DMS153 treated with DMSO at 0.1 percent for 48 hours (cell line): Measurements from ENCODE around the gene PARP8.

Experiments
- DNase-seq: peaks from one replicate; lab custom pipeline; 2025; ENCODE audit not compliant: unreplicated experiment; lab: John Stamatoyannopoulos, UW

PARP8 gene

DNA sequence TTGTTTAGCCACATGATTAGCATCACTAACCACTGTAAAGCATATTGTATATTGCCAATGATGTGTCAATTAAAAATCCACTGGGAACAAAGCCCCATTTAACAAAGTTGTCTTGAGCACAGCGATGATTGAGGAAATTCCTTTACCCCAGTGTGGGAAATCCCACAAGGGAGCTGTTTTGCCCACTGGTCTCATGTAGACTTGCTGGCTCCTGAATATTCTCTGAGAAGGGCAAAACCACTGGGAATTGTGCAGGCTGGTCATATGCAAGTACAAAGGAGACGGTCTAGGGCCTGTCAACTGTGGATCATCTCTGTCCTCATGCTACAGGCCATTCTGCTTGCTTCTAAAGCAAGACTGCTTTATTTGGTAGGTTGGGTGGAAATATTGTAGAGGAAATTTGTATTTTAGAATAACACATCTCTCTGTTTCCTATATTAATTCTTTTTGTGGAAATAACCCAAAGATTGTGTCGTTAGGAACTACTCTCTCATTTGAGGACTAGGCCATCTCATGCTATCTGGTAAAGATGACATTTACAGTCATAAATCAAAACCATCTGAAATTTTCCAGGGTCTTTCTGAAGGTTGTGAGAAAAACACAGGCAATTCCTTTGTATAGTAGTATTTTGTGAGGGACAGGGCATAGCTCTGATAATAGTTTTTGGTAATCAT lies 60.2 kb downstream of the PARP8 start:
- no peak for DNase-seq

DNA sequence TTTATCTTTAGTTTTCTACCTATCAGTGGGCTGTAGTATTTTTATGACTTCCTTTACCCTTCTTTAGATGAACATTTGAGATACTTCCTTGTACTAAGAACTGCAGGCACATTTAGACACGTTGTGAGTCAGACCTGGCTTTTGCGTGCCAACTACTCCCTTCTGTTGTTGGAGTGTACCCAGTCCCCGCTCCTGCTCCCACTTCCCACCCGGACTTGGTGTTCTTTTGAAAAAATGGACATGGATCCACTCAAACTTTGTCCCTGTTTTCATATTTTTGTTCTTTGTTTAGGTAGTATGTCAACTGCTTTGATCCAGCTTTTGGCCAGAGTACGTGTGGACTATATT lies 60.7 kb downstream of the PARP8 start:
- no peak for DNase-seq

DNA sequence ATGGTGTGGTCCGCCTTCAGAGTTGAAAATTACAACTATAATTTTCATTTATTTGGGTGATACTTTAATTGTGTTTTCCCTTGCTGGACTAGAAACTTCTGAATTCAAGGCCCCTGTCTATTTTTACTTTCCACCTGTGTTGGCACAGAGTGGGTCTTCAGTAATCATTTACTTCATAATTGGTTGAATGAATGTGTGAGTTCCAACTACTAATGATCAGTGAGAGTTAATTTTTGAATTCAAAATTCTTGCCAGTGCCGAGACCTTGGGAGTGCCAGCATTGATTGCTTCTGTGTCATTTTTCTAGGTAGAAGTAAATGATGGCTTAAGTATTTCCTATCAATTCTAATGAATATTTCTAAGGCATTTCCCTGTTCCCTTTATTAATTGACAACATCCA lies 61.4 kb downstream of the PARP8 start:
- DNase-seq: no peak

DNA sequence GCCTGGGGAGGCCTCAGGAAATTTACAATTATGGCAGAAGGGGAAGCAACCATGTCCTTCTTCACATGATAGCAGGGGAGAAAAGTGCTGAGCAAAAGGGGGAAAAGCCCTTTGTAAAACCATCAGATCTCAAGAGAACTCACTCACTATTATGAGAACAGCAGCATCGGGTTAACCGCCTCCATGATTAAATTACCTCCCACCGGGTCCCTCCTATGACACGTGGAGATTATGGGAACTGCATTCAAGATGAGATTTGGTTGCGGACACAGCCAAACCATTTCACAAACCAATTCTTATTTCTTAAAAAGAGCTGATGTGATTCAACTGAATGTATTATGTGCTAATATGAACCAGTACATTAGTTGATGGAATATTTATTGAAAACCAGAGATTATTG lies 63.9 kb downstream of the PARP8 start:
- no peak for DNase-seq

DNA sequence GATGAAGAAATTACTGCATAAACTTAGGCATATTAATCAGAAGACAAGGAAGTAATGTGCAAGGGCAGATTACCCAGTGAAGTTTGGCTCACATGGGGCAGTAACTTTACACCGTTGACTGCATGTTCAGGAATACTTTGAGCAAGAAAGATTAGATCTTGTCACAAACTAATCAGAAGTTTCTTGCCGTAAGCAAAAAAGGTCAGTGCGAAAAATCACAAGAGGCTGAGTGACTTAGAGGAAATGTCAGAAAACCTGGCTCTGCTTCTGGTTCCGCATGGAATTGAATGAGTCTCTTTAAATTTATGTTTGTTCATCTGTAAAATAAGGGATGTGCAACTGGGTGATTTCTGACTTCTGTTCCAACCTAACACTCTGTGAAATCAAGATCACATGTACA lies 64.4 kb downstream of the PARP8 start:
- no peak for DNase-seq

DNA sequence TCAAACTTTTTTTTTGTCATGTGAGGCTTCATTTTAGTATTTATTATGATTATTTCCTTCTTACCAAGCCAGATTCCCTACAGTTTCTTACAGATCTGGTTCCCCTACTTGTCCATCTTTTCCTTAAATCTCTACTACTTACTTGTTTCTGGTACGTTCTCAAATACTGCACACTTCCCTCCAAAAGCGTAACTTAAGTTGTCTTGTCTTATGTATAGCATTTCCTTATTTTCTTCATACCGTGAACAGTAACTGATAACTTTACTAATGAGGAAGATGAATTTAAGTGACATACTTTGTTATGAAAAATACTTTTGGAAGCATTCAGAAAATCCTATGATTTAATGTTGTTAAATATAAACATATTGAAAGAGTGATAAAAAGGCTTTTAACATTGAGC lies 67.3 kb downstream of the PARP8 start:
- DNase-seq: no peak

DNA sequence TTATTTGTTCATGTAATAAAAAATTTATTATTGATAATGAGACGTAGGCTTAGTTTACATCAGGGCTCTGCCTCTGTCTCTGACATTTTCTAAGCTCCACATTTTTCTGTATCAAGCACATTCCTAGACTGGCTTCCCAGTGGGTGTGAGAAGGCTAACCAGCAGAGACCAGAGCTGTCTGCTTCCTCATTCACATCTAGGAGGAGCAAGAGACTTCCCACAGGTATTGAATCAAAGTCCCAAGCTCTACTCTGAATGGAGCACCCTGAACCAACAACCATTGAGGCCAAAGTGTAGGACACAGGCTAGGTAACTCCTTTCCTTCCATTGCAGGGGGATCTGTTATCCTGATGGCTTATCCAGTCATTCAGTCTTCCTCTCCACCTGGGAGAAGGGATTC lies 72.4 kb downstream of the PARP8 start:
- DNase-seq: no peak

DNA sequence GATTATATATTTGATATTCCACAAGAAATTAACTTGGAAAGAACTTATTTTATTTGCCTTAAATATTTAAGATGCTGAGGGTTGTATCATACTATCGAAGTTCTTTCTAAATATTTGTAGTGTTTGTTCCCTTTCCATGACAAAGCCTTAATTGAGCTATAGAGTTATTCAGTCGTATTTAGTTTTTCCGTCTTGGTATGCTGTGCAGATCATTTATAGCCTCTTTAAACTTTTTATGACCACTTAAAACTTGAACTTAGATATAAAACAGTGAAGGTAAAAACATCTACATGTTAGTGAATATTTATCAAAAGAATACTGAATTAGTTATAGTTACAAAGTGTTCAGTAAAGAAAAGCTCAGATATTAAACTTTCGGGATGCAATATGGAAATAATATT lies 74.4 kb downstream of the PARP8 start:
- DNase-seq: no peak

DNA sequence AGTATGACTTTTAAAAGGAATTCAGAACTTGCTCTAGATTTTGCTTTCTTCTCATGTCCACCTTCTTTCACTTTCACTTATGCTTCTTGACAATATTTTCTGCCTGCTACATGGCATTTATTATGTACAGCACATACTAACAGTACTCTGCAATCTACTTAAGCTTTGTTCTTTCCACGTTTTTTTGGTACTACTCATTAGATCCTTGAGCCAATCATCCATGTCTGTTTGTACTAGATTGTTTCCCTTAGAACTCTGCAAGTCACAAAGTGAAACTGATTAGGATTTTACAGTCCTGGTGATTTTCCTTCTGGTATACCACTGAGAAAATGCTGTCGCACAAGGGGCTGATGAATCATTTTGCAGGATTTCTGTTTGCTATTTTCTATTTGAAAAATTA lies 78.3 kb downstream of the PARP8 start:
- no peak for DNase-seq

DNA sequence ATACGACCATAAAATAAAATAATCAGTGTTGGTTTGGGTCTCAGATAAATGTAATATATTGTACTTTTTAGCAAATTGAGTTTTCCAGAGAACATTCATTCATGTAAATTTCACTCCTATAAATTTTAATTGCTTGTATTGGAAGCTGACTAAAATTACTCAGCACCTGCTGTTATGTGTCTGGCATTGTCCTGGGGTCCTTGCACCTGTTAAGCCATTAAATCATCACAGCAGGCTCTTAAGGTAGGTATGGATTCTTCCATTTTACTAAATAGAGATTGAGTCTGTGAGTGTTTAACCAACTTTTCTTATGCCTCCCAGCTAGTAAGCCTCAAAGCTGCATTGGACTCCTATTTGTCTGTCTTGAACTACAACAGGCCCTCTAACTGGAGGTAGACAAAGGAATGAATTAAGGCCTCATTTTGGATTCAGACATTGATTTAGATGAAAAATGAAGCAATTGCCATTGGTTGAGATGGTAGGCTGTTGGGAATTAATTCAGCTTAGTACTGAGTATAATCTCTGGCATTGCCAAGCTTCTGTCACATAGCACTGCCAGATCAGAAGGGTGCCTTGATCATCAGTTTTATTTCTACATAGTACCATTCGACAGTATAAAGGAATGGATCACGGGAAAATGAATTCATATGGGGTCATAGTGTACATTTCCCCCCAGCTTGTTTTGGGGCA lies 78.9 kb downstream of the PARP8 start:
- DNase-seq: no peak

DNA sequence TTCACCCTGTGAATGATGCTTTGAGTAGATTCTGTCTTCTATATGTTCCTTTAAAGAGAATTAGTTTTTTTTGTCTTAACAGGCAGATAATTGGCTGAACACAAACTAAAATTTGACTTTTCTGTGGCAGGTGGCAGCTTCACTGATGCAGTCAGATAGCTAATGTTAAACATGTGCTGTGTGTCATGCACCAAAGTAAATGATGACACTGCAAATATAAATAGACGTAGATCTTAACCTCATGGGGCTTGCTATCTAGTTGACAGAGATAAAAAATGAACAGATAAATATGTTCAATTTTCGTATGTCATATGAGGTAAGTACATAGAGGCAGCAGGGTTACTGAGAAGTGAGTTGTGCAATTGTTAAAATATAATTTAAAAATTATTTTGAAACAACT lies 82.7 kb downstream of the PARP8 start:
- no peak for DNase-seq

DNA sequence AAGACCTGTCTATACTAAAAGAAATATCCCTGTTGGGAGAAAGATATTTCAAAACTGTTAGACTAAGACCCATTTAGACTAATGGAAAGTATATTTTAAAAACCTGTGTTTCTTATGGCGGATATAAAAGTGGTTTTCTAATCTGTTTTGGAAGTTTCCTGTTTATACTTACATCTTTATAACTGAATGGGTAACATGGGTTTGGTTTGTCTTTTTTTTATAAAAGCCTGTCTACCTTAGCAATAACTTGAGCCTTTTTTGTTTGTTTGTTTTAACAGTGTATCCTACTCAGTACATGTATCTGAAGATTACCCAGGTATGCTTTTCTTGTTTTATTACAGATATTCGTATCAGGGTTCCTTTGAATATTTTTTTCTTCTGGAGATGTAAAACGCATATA lies 83.4 kb downstream of the PARP8 start:
- no peak for DNase-seq

DNA sequence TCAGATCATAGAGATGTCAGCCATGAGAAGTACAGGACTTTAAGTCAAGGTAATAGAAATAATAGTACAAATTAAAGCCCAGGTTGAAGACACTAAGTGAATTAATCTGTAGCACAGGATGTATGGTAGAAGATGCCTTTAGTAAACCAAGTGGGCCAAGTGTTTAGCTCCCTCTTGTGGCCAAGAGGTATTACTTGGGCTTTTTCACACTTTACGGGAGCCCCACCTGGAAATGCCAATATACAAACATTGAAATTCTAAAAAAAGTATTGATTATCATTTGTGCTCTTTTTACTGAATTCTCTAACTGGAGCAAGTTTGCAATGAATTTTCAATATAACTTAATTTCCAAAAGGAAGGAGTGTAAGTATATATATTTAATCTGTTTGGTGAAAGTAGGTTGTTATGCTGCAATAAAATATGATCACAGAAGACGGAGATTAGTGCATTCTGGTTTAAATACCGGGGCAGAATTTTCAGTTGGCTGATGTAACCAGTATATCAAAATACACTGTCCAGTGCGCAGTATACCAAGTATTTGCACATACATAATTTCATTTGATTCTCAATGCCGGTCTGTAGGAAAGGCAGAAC lies 84.7 kb downstream of the PARP8 start:
- peak; percentile 65 for DNase-seq

DNA sequence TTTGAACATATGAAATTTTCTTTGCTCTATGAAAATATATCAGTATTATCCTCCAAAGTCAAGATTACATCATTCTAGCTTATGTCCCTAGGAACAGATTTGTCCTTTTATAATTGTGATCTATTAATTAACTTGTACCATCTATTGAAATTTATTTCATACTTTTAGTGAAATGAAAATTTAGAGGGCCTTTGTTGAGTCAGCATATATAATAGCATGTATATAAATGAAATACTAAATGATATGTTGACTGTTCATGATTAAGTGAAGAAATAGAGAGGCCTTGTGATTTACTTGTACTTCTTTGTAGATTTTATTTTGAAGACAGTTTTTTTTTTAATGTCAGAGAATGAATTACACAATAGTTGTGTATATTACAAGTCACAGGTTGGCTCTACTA lies 86.4 kb downstream of the PARP8 start:
- DNase-seq: no peak

DNA sequence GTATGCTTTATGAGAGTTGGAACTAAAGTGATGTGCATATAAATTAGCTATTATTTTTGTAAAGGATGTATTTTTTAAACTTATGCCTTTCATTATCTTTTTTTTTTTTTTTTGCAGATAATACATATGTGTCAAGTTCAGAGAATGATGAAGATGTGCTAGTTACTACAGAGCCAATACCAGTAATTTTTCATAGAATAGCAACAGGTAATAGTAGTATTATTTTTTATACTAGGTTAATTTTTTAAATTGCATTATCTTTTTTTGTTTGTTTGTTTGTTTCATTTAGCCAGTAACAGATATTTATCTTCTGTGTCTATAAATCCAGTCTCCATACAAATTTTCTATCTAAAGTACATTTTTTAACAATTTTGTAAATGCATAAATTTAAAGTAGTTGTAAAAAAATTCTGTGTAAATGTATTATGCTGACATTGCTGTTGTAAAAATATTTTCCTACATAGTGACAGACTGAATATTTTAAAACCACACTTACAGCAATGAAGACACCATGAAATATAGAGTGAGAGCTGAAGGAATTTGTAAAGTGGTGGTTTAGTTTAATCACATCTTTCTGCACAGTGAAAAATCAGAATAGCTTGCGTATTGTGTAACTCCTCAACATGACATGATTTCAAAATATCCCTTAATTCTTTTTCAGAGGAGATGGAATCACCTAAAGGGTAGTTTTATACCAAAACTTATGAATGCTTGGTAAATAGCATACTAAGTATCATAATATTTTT lies 93.3 kb downstream of the PARP8 start:
- no peak for DNase-seq

DNA sequence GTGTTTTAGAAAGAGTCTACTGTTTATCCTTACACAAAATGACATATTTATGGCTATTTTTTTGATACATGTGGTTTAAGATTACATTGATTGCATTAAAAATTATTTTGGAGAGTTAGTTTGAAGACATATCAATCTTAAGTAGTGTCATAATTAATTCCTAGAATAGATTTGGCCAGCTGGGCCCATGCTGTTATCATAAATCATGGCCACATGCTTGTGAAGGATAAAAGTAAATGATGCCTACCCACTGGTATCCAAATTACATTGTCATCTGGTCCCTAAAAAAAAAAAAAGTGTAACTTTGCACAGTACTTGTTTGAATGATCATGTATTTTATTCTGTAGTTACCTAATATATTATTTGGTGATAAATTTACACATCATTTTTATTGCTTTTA lies 96.9 kb downstream of the PARP8 start:
- no peak for DNase-seq

DNA sequence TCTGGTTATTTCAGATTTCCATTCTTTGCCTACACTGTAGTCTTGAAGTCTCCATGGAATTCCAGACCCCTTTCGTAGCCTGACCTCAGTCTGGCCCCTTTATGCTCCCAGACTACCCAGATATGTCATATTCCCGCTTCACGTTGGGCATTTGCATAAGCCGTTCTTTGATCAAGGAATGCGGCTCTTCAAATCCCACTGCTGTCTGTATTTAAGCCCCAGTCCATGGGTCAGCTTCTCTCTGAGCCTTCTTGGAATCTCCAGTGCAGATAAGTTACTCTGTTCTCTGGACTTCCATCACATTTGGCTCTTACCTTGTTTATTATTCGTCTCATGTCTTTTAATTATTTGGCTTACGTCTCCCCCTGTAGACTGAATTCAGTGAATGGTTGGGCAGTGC lies 97.4 kb downstream of the PARP8 start:
- DNase-seq: no peak

DNA sequence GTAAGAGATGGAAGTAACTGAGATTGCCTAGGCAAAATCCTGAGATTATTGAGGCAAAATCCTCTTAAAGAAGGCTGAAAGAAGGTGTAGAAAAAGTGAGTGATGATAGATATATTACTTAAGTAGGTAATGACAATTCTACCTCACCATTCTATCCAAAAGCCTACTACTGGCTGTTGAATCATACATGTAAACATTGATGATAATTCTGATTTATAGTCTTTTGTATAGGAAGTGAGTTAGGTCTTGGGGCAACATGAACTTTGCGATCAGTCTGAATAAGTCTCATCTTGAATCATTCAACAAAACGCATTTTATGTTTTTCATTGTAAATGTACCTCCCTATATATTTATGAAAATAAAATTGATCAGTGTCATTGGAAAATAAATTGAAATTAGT lies 99.6 kb downstream of the PARP8 start:
- no peak for DNase-seq

DNA sequence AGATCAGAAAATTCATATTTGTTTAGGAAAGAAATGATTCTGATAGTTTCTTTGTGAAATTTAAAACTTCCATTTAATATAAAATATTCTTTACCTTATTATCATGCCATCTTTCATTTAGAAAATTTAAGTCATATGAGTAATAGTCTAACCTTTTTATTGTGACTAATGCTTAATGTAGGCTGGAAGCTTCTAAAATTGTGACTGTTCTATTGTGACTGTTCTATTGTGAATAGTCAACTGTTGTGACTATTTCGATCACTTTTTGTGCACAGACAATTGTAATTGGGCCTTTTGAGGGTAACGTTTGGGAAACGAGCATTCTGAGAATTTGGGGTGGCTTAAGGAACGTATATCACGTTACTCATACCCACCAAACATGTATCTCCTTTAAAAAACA lies 100.0 kb downstream of the PARP8 start:
- DNase-seq: no peak

DNA sequence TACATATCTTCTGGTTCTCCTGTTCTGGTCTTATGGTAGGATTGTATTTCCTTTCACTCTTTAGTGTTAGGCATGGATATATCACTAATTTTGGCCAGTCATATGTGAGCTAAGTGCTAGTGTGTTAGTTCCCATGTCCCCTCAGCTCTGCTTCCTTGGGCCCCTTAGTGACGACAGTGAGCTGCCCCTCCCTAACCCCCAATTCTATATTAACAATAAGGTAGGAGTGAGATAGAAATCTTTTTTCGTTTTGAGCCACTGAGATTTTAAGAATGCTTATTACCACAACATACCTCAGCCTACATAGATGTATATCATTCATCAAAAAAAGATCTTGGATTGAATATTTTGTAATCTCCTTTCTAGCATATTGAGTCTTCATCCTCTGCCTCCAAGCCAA lies 100.5 kb downstream of the PARP8 start:
- no peak for DNase-seq

DNA sequence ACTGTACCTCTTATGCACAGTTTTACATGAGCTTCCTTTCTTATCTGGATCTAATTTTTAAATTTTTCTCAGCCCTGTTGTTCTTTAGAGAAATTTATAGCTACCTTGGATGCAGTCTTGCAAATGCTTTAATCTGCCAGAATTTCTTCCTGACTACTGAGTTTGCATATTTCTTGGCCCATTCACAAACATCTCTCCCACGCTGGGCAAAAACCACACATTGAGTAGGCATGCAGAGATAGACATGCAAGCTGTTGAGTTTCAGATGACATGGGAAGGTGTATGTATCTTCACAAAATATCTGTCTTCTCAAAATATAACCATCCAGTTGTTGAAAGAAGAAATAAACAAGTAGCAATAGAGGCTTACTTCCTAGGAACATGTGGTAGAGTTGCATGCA lies 101.2 kb downstream of the PARP8 start:
- no peak for DNase-seq

DNA sequence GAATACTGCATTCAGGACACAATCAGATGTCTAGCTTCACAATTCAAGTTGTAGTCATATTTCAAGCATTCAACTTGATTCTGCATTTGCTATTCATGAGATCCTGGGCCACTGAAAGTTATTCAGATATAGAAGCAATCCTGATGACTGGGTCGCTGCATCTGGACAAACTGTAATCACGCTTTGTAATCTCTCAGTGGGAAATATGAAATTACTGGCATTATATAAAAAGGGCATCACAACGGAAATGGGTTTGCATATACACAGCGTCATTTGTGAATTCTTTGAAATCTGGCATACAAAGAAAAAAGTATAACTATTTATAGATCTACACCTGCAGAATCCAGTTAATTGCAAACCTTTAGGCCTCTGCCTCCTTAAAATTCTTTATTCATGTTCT lies 102.2 kb downstream of the PARP8 start:
- no peak for DNase-seq
